Measurements from ENCODE around the gene PCDH9.

GRCh38 chr13:66348745-66349690 is 881.1 kb downstream of the PCDH9 start:
- TF ChIP-seq POLR2AphosphoS5 (IDR thresholded peaks at IDR 0.05; ENCODE audit: low read depth, low read length) = no peak
- TF ChIP-seq TAF1 (IDR thresholded peaks at IDR 0.05; ENCODE audit: borderline replicate concordance, insufficient read depth, low read length) = no peak
